ACC112 (cell line): ENCODE results near the gene TRAFD1.

Experiments
- H2AFZ ChIP-seq: fragments of 200-600 bp; sonication (generic); one replicate; pipeline ENCODE4 v1.6.0; 2017; ENCODE audit warnings: antibody characterized with exemption, low read length; ENCODE audit not compliant: unreplicated experiment
- H3K27ac ChIP-seq: fragments of 200-600 bp; sonication (generic); 2 replicates; pipeline ENCODE4 v1.5.1; 2014; ENCODE audit warnings: low read depth, mild to moderate bottlenecking, antibody characterized with exemption, low read length, moderate library complexity
- H3K27me3 ChIP-seq: fragments of 200-600 bp; sonication (generic); 2 replicates; pipeline ENCODE4 v1.6.1; 2014; ENCODE audit warnings: mild to moderate bottlenecking, antibody characterized with exemption, low read length, moderate library complexity, mixed read lengths; ENCODE audit not compliant: insufficient read depth
- H3K36me3 ChIP-seq: fragments of 200-600 bp; sonication (generic); 2 replicates; pipeline ENCODE4 v1.6.1; 2016; ENCODE audit warnings: mild to moderate bottlenecking, antibody characterized with exemption, low read length, moderate library complexity, mixed read lengths; ENCODE audit not compliant: insufficient read depth
- H3K4me1 ChIP-seq: fragments of 200-600 bp; sonication (generic); one replicate; pipeline ENCODE4 v1.6.1; 2016; ENCODE audit warnings: low read length, mixed read lengths; ENCODE audit not compliant: insufficient read depth, unreplicated experiment, control insufficient read depth
- H3K4me3 ChIP-seq: fragments of 200-600 bp; sonication (generic); 2 replicates; pipeline ENCODE4 v1.5.1; 2014; ENCODE audit warnings: mild to moderate bottlenecking, low read depth, low read length
- H3K79me2 ChIP-seq: fragments of 200-600 bp; sonication (generic); one replicate; pipeline ENCODE4 v1.6.0; 2016; ENCODE audit warnings: low read length; ENCODE audit not compliant: control insufficient read depth, unreplicated experiment, insufficient read depth

The TRAFD1 gene

DNA sequence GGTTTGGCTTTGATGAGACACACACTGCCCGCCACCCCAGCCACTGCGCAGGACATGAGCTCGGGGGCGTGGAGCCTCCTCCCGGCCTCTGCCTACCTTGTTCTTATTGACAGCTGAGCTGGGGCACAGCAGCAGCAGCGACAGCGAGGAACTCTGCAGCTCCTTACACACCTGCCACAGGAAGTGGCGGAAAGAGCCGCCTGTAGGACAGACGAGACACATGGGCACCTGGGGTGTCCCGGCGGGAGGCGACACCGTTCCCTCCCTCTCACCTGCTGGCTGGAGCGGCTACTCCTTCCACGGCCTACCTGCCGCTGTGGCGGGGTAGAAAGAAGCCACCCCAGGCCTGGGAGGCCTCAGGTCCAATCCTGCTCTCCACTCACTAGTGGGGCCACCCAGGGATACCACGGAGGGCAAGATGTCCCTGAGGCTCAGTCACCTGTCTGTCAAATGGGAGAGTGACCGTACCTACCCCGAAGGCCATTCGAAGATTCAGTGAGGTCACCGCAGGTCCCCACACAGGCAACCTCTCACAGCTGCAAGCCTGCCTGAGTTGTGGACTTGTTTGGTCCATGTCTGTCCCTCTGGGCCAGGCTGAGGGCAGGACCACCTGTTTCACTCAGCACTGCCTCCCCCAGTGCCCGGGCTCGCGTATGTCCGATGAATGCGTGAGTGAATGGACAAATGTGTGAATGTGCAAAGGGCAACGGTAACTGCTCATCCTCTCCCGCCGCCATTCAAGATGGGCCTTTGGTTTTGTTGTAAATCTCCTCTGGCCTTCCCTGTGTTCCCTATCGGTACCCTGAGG, 42.6 kb downstream of the TRAFD1 start:
- H3K36me3 ChIP-seq = no peaks in the 10 kb centered on the region
- H2AFZ ChIP-seq = no peak overlapping the region
- H3K27ac ChIP-seq = no peak overlapping the region
- H3K27me3 ChIP-seq = no peaks in the 10 kb centered on the region
- H3K4me1 ChIP-seq = no peaks in the 10 kb centered on the region
- no peaks in the 10 kb centered on the region for H3K79me2 ChIP-seq
- no peak overlapping the region for H3K4me3 ChIP-seq

DNA sequence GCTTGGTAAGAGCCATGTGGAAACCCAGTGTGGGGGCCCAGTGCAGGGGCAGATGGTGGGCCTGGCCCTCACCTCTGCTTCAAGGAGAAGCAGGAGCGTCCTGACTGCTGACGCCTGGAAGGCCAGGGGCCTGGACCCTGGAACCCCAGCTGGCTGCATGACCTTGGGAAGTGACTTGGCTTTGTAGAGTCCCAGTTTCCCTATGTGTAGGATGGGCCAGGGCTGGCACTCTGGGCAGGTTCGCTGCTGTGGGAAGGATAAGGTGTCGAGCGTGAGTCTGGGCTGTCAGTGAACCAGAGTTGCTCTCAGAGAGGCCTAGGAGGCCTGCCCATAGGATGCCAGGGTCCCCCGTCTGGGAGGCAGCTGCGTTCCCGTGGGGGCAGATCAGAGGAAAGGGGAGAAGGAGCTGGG, 43.2 kb downstream of the TRAFD1 start:
- no peaks in the 10 kb centered on the region for H3K27me3 ChIP-seq
- H3K36me3 ChIP-seq = no peaks in the 10 kb centered on the region
- no peaks in the 10 kb centered on the region for H3K79me2 ChIP-seq
- no peak overlapping the region for H2AFZ ChIP-seq
- H3K4me3 ChIP-seq = no peak overlapping the region
- no peaks in the 10 kb centered on the region for H3K4me1 ChIP-seq
- no peak overlapping the region for H3K27ac ChIP-seq

DNA sequence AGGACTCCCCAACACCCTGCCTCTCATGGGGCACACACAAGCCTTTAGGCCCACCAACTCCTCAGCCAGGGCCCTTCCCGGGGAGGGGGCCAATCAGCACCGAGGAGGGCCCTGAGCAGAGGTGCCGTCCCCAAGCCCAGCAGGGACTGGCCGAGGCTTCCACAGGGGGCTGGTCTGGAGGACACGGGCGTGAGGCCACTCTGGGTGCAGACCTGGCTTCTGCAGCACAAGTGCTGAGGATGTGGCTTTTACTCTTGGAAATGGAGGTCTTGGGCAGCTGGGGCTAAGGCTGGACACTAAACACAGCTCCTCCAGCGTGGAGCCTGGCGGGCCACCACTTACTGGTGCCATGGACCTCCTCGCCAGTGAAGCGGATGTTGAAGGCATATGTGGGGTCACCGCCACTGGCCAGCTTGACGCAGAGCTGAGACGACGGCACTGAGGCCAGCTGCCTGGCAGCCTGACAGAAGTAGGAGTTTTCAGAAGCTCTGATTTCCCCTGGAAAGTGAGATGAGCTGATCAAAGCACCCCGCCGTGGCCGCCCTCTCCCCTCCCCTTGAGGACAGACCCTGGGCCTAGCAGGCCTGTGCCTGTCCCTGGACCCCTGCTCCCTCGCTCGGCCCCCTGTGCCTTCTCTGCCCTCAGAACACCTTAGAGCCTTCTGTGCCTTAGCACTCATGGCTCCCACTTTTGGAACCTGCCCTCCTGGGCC, 44.0 kb downstream of the TRAFD1 start:
- Histone ChIP-seq H2AFZ (no peak overlapping the region), H3K36me3 (no peaks in the 10 kb centered on the region), H3K27me3 (no peaks in the 10 kb centered on the region), H3K4me3 (no peak overlapping the region), H3K79me2 (no peaks in the 10 kb centered on the region), H3K27ac (no peak overlapping the region), H3K4me1 (no peaks in the 10 kb centered on the region)

DNA sequence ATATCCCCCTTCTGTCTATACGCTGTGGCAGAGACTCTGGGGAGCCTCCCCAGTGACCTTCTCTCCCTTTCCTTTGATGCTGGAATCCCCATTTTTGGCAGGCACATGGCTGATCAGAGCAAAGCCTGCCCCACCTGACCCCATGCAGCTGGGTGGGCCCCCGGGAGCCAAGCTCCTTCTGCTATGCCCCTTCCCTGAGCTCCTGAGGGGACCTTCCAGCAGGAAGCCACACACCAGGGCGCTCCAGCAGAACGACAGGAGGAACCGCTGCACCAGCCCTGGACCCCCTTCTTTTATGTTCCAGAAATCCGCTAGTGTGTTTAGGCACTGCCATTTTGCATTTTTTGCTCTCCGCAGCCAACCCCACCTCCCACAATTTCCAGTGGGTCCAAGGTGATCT, 44.6 kb downstream of the TRAFD1 start:
- Histone ChIP-seq H2AFZ (no peak overlapping the region), H3K4me1 (no peaks in the 10 kb centered on the region), H3K4me3 (no peak overlapping the region), H3K79me2 (no peaks in the 10 kb centered on the region), H3K36me3 (peaks cover 3% of the 10 kb centered on the region; the same call in 1 of the 2 replicates), H3K27ac (no peak overlapping the region), H3K27me3 (no peaks in the 10 kb centered on the region)

DNA sequence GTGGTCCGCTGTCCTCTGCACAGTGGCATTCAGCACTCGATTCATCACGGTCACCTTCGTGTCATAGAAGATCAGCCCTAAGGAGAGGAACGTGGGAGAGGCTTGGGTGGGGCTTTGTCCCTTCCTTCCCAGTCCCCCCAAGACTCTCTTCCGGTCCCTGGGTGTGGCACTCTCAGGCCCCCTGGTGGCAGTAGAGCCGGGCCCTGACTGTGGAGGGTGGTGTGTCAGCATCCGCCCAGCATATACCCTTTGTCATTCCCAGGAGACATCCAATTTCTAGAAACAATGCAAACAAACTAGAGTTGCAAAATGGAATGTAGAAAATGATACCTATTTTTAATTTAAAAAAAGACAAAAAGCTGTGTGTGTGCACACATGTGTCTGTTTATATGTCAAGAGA, 45.0 kb downstream of the TRAFD1 start:
- no peak overlapping the region for H3K27ac ChIP-seq
- peaks cover 3% of the 10 kb centered on the region; the same call in 1 of the 2 replicates for H3K36me3 ChIP-seq
- no peak overlapping the region for H2AFZ ChIP-seq
- H3K79me2 ChIP-seq = no peaks in the 10 kb centered on the region
- no peaks in the 10 kb centered on the region for H3K4me1 ChIP-seq
- H3K4me3 ChIP-seq = no peak overlapping the region
- H3K27me3 ChIP-seq = no peaks in the 10 kb centered on the region

DNA sequence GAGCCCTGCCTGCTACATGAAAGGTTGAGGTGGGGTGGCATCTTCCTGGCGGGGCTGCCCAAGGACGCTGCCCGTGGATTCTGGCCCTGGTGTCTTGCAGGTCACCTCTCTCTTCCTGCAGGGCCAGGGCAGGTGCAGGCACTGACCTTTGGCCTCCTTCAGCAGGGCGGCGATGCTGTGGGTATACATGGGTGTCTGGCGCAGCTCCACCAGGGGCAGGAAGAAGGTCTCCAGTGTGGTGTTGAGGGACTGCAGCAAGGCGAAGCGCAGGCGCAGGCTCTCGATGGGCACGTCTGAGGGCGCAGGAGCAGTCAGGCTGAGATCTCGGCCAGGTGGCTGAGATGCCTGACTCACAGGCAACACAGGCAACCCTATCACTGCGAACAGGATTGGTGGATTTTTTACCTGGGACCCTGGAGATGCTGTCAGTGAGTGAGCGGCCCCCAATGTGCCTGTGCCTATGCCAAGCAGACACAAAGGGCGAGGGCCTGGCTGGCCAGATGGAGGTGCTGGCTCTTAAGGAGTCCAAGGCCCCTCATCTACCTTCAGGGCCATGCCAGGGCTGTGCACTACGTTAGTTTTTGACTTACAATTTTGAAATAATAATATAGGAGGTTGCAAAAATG, 45.7 kb downstream of the TRAFD1 start:
- no peak overlapping the region for H3K27ac ChIP-seq
- H3K27me3 ChIP-seq = no peaks in the 10 kb centered on the region
- H3K79me2 ChIP-seq = no peaks in the 10 kb centered on the region
- H3K36me3 ChIP-seq = peaks cover 3% of the 10 kb centered on the region; the same call in 1 of the 2 replicates
- no peaks in the 10 kb centered on the region for H3K4me1 ChIP-seq
- no peak overlapping the region for H2AFZ ChIP-seq
- H3K4me3 ChIP-seq = no peak overlapping the region

DNA sequence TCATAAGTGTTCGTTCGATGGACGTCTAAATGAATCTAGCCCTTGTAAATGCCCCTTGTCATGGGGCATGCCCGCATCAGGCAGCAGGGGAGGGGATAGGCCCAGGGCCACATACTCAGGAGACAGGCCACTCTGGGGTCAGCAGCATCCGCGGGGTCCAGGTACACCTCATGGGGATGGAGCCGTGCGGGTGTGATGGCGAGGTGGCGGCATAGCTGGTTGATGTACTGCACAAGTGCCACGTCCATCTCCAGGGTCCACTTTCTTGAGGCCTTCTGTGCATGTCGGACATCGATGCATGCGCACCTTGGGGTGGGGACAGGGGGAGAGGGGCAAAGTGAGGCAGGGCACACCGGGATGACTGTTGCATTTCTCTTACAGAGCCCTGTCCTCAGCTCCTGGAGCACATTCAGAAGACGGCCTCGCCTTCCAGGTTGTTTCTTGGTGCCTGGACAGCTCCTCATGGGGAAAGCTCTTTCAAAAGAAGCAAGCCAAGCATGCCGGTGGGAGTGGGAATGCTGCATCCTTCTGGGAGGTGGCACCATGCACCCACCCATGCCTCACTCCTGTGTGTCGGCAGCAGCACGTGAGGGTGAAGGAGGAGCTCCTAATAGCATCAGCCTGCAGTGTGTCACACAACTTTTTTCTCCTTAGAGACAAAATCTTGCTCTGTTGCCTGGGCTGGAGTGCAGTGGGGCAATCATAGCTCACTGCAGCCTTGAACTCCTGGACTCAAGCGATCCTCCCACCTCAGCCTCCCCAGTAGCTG, 47.4 kb downstream of the TRAFD1 start:
- no peak overlapping the region for H2AFZ ChIP-seq
- H3K4me1 ChIP-seq = no peaks in the 10 kb centered on the region
- no peak overlapping the region for H3K4me3 ChIP-seq
- H3K79me2 ChIP-seq = no peaks in the 10 kb centered on the region
- no peak overlapping the region for H3K27ac ChIP-seq
- H3K27me3 ChIP-seq = no peaks in the 10 kb centered on the region
- H3K36me3 ChIP-seq = peaks cover 3% of the 10 kb centered on the region; the same call in 1 of the 2 replicates

DNA sequence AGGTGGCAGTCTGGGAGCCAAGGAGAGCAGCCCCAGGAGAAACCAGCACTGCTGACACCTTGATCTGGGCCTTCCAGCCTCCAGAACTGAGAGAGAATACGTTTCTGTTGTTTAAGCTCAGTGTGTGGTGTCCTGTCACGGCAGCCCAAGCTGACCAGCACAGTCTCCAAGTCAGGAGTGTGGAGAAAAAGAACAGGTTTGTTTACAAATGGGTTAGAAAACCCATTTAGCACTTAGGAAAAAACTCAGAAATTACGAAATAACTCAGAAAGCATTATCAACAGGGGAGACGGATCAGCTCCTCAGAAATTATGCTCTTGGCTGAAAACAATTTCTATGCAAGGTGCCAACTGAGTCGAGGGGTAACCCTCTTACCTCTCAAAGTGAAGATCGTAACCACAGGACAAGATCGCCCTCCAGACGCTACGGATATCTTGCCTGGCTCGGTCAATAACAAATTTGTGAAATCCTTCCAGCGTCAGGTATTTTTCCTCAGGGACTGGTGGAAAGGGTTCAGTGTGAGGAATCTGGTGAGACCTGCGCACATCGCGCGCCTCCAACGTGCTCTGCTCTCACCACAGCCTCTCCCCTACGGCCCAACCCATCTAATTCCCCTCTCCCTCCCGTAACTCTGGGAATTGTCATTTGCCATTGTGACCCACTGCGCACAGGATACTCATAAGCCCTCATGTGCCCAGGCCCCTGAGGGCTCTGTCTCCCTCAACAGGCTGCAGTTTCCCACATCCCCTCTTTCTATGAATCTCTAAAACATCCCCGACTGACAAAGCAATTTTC, 50.2 kb downstream of the TRAFD1 start:
- H3K4me1 ChIP-seq = no peaks in the 10 kb centered on the region
- no peak overlapping the region for H2AFZ ChIP-seq
- H3K27me3 ChIP-seq = no peaks in the 10 kb centered on the region
- peaks cover 11% of the 10 kb centered on the region; the same call in 1 of the 2 replicates for H3K36me3 ChIP-seq
- H3K4me3 ChIP-seq = no peak overlapping the region
- no peak overlapping the region for H3K27ac ChIP-seq
- no peaks in the 10 kb centered on the region for H3K79me2 ChIP-seq

DNA sequence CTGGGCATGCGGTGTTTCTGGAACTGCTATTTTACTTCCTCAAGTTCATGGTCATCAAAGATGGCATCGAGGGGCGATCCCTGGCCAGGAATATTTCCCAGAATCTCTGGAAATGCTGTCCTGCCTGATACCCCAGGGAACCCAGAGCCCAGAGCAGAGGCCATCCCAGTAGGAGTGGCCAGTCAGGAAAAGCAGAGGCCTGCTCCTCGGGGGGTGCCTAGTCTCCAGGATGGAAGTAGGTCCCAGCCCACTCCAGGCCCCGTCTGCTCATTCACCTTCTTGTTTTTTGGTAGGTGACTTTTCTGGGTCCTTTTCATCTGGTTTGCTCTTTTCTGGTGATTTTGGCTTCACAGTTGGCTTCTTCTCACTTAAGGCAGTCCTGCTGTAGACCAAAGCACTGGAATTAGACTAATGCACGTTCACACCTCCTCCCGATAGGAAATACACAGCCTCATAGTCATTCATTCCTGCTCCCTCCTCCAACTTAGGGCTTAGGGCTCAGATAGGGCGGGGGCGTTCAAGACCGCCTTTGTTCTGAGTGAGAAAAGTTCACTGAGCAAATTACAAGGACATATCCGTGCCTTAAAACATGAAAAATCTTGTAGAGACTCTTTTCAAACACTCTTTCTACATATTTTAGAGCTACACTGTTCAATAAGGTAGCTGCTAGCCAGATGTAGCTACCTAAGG, 51.1 kb downstream of the TRAFD1 start:
- H3K79me2 ChIP-seq = no peaks in the 10 kb centered on the region
- H2AFZ ChIP-seq = no peak overlapping the region
- H3K27ac ChIP-seq = no peak overlapping the region
- H3K36me3 ChIP-seq = peaks cover 11% of the 10 kb centered on the region; the same call in 1 of the 2 replicates
- H3K27me3 ChIP-seq = no peaks in the 10 kb centered on the region
- H3K4me3 ChIP-seq = no peak overlapping the region
- H3K4me1 ChIP-seq = no peaks in the 10 kb centered on the region
